ENCODE results near the gene TMCC1.
A peak's percentile ranks its signal among the peaks of the same experiment; 100 is the strongest.

Gene TMCC1

DNA sequence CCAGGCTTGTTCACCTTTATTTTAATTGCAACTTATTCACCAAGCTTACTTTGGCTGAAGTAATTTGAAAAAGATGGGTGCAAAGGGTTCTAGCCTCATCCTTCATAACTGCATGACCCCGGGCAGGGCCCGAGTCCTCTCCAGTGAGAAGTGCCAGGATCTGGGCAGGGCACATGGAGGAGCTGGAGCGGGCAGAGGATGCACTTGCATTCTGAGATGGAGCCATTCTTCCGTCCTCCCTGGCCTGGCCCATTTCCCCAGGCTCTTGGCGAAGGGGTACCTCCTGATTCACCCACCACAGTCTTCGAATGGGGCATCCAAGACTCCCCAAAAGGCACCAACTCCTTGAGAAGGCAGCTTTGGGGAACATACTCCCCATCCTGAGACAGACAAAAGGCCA, 264.5 kb downstream of the TMCC1 start:
- no peak for DNase-seq (ENCODE audit: low read depth)
- TF ChIP-seq, protein P1, sequence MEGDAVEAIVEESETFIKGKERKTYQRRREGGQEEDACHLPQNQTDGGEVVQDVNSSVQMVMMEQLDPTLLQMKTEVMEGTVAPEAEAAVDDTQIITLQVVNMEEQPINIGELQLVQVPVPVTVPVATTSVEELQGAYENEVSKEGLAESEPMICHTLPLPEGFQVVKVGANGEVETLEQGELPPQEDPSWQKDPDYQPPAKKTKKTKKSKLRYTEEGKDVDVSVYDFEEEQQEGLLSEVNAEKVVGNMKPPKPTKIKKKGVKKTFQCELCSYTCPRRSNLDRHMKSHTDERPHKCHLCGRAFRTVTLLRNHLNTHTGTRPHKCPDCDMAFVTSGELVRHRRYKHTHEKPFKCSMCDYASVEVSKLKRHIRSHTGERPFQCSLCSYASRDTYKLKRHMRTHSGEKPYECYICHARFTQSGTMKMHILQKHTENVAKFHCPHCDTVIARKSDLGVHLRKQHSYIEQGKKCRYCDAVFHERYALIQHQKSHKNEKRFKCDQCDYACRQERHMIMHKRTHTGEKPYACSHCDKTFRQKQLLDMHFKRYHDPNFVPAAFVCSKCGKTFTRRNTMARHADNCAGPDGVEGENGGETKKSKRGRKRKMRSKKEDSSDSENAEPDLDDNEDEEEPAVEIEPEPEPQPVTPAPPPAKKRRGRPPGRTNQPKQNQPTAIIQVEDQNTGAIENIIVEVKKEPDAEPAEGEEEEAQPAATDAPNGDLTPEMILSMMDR (IDR thresholded peaks at IDR 0.05; ENCODE audit: low read depth, low read length, missing control alignments), result no peak
- no peak overlapping the region for H3K4me3 ChIP-seq (ENCODE audit: low read depth, low read length)

DNA sequence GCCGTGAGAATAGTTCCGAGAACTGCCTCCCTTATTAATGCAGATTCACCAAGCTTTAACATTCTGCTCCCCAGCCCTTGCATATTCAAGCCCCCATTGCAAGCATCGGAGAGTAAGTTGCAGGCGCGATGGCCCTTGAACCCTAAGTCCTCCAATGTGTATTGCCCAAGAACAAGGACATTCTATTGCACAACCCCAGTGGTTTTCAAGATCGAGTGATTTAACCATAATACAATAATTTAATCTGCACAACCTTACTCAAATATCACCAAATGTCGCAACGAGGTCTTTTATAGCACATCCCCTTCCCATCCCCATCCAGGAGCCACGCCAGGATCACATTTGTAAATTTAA, 265.4 kb downstream of the TMCC1 start:
- peak overlapping the region; percentile 62; the same call in 1 of the 2 replicates for H3K4me3 ChIP-seq (ENCODE audit: low read depth, low read length)
- TF ChIP-seq, protein P1 (IDR thresholded peaks at IDR 0.05; ENCODE audit: low read depth, low read length, missing control alignments), result no peak
- DNase-seq (ENCODE audit: low read depth), result no peak

DNA sequence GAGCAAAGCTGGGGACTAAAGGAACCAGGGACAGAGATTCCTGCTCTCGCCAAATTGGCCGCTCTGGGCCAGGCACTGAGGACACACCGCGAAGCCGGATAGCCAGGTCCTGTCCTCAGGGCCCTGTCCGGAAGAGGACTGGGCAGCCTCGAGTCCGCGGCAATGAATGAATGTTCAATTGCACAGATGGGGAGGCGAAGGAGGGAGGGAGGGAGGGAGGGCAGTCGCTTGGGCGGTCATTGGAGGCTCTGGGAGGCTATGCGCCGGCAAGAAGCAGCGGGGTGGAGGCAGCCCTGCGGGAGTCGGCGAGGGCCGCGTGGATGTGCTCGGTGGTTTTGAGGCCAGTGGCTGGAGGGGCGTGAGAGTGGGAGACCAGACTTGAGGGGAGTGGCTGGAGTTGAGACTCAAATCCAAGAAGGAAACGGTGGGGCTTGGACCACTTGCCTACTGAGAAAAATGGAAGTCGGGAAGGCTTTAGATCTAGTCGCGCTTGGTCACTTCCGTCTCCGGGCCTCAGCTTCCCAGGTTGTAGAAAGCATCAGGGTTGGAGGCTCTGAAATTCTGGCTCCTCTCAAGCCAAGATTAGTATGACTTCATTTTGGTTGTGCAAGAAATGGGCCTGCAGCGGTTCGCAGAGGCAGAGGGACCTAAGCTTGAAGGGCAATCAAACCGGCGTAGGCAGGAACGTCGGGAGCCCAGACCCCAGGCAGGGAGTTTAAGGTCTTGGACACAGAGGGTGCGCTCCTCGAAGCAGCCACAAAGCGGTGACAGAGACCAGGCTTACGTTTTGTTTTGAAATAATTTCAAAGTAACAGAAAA, 266.0 kb downstream of the TMCC1 start:
- TF ChIP-seq, protein P1 (IDR thresholded peaks at IDR 0.05; ENCODE audit: low read depth, low read length, missing control alignments), result peak; percentile 94
- peak overlapping the region; percentile 62 for H3K4me3 ChIP-seq (ENCODE audit: low read depth, low read length)
- DNase-seq (ENCODE audit: low read depth), result peak; percentile 49

DNA sequence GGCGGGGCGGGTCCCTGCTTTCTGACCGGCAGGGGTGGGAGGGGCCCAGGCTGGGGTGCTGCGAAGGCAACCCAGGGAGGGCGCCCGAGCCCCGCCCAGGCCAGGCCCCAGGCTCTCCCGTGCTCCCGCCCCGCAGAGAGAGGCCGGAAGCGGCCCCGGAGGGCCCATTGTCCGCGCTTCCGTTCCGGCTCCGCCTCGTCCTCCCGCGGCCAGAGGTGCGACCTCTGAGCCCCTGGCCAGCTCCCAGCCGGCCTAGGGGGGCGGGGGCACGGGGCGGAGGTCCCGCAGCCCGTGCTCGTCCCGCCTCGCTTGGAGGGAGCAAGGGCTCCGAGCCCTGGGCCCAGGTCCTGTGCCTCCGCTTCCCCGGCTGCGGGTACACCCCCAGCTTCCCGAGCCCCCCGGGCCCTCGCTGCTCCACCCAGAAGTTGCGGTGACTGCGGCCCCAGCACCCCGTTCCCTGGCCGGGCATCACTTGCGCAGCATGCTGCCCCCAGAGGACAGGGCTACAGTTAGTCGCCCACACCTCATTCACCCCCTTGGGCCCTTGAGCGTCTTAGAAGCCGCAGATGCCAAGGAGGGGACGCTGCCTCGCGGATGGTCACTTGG, 266.7 kb downstream of the TMCC1 start:
- H3K4me3 ChIP-seq (ENCODE audit: low read depth, low read length), result peak overlapping the region; percentile 62
- TF ChIP-seq, protein P1 (IDR thresholded peaks at IDR 0.05; ENCODE audit: low read depth, low read length, missing control alignments), result no peak
- DNase-seq (ENCODE audit: low read depth), result peak; percentile 30

DNA sequence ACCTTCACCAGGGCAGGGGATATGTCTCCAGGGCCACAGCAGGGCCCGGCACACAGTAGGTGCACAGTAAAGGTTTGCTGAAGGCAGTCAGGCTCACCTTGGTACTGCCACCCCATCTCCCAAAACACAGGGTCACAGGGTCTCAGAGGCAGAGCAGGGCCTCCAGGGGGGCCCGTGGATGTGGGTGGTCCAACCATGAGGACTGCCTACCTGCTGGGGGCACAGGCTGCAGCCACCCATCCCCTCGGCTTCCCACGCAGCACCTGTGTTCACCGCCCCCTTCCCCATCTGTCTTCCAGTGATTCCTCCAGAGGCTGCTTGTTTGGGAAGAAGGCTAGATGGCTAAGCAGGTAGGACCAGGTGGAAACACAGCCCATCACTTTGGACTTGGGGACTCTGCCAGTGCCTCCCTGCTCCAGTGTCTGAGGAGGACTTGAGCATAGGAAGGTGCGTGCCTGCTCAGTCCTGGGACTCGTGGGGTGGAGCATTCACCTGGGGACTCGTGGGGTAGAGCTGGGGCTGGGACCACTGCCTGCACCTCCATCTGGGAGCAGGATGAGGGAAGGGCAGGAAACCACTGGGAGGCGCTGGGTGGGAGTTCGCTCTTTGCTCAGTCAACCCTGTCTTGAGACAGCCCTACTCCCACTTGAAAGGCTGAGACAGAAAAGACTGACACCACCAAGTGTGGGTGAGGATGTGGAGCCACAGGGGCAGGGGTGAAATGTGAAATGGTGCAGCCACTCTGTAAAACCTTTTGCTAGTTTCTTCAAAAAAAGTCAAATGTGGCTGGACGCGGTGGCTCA, 268.2 kb downstream of the TMCC1 start:
- DNase-seq (ENCODE audit: low read depth), result no peak
- H3K4me3 ChIP-seq (ENCODE audit: low read depth, low read length), result no peak overlapping the region
- TF ChIP-seq, protein P1 (IDR thresholded peaks at IDR 0.05; ENCODE audit: low read depth, low read length, missing control alignments), result no peak

DNA sequence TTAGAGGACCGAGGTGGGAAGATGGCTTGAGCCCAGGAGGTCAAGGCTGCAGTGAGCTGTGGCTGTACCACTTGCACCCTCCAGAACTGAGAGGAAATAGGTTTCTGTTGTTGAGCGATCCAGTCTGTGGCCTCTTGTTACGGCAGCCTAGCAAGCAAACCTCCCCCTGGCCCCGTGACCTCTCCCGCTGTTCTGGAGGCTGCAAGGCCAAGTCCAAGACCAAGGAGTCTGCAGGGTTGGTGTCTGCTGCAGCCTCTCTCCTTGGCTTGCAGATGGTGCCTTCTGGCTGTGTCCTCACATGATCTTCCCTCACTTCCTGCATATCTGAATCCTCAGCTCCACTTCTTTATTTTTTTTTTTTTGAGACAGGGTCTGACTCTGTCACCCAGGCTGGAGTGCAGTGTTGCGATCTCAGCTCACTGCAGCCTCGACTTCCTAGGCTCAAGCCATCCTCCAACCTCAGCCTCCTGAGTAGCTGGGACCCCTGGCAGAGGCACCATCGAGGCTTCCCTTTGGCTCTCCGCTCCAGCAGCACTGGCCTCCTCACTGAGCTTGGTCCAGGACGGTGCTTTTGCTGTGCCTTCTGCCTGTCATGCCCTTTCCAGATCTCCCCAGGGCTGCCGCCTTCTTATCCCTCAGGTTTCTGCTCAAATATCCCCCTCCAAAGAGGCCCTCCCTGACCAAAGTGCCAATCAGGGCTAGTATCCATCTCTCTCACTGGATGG, 269.0 kb downstream of the TMCC1 start:
- H3K4me3 ChIP-seq (ENCODE audit: low read depth, low read length), result no peak overlapping the region
- no peak for DNase-seq (ENCODE audit: low read depth)
- TF ChIP-seq, protein P1 (IDR thresholded peaks at IDR 0.05; ENCODE audit: low read depth, low read length, missing control alignments), result no peak
